MV-4-11 (cell line): ENCODE data around the gene DHRS2.

Experiments used
- DNase-seq: peaks from one replicate; lab custom pipeline; 2025; lab: John Stamatoyannopoulos, UW

The DHRS2 gene

DNA sequence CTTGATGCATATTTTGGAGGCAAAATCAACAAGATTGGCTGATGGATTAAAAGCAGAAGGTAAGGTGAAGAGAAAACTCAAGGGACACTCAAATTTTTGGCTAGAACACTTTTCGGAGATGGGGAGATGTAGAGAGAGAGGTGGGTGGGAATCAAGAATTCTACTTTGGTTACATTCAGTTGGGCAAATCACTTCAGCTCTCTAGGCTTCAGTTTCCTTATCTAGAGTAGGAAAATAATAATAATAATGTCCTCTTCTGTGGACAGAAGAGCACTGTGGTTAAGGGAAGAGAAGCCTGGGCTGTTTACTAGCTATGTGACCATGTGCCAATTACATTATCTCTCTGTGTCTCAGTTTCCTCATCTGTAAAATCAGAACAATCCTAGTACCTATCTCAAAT is 23.4 kb upstream of the DHRS2 start:
- no peak for DNase-seq

DNA sequence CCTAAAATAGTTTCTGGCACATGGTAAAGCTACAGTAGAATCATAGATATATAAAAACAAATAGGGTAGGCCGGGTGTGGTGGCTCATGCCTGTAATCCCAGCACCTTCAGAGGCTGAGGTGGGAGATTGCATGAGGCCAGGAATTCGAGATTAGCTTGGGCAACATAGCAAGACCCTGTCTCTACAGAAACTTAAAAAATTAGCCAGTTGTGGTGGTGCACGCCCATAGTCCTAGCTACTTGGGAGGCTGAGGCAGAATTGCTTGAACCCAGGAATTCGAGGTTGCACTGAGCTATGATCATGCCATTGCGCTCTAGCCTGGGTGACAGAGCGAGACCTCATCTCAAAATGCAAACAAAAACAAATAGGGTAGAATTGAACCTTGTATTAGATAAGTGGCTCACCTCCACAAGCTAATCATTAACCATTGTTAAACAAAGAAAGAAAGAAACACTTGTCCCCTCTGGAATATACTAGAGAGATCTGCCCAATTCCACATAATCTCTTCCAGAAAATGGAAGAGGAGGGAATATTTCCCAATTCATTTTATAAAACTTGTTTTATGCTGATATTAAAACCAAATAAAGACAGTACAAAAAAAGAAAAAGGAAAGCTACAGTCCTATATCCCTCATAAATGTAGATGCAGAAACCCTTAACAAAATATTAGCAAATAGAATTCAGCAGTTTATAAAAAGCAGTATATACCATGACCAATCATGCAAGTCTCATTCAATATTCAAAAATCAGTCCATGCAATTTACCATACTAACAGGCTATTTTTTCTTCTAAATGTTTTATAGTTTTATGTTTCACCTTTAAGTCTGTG is 22.7 kb upstream of the DHRS2 start:
- DNase-seq: no peak

DNA sequence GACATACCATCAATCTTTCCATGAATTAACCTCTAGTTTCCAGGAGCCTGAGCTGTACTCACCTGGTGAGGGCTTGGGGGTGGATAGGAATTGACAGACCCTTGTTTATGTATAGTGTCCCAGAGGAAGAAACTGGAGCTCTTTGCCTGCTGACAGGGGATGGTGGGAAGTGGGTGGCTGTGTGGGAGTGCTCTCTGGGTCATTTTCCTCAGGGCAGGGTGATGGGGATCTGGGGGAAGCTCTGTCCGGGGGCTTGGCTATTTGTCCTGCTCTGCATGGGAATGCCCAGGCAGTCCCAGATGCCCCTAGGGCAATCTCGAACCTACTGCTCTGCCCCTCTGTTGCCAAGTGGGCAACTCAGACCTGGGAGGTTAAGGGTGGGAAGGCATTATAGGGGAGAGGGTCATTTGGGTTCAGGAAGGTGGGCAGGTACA is 21.8 kb upstream of the DHRS2 start:
- no peak for DNase-seq

DNA sequence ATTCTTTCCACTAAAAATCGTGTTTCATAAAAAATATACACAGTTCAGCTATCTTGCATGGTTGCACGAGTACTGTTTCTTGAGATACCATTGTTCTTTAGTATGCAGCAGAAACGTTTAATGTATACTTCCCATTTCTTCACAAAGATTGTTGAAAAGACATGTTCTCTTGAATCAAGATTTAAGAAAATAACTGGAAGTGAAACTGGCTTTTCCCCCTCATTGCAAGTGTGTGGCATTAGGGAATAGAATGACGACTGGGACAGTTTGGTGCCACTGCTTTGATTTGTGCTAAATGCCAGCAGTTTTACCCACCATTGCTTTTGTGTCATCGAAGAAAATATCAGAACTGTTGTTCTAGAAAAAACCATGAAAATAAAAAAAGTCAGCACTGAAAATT is 20.3 kb upstream of the DHRS2 start:
- DNase-seq: peak; percentile 73

DNA sequence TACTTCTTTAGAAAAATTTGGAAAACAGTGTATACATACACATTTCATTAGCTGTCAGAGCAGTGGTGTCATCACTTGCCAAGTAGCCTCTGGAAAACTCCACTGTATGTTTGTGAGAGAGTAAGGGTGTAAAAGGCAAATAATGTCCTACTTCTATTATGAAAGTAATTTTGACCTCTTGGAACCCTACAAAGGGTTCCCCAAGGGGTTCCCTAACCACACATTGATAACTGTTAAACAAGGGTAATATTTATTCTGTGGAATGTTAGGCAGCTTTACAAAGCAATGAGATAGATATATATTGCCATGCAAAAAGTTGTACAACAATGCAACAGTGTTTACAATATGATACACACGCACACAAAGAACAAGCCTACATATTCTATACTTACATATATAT is 18.6 kb upstream of the DHRS2 start:
- DNase-seq: no peak

DNA sequence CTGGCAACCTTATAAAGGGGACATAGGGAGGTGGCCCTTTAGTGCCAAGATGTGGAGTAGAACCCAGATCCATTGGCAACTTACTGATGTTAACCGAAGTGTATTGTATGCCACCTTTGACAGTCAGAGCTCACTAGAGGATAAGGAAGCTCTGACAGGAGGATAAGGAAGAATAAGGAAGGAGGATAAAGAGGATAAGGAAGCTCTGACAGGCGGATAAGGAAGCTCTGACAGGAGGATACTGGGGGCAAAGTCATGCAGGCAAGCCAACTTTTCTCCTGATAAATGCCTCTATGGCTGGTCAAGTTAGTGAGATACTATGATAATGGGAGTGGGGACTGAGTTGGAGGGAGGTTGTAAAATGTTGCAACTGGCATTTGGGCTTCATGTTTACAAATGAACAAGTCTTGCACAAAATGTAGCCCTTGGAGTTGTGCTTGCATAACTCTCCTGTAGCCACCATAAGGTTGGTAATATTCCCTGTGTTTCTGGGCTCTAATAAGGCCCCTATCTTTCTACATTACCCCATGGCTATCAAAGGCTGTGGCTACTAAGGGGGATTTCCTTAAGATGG is 17.7 kb upstream of the DHRS2 start:
- no peak for DNase-seq

DNA sequence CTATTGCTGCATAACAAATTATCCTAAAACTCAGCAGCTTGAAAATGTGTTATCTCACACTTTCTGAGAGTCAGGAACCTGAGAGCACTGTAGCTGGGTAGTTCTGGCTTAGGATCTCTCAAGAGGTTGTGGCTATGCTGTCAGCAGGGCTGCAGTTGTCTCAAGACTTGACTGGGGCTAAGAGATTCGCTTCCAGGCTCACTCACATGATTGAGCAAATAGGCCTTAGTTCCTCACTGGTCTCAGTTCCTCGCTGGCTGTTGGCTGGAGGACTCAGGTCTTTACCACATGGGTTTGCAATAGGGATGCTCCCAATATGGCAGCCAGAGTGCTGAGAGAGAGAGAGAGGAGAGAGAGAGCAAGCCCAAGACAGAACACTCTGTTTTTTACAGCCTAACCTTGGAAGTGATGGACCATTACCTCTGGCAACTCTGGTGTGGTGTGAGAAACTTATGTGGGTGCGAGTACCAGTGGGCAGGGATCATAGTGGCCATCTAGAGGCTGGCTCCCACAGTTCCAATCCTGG is 15.9 kb upstream of the DHRS2 start:
- peak; percentile 20 for DNase-seq

DNA sequence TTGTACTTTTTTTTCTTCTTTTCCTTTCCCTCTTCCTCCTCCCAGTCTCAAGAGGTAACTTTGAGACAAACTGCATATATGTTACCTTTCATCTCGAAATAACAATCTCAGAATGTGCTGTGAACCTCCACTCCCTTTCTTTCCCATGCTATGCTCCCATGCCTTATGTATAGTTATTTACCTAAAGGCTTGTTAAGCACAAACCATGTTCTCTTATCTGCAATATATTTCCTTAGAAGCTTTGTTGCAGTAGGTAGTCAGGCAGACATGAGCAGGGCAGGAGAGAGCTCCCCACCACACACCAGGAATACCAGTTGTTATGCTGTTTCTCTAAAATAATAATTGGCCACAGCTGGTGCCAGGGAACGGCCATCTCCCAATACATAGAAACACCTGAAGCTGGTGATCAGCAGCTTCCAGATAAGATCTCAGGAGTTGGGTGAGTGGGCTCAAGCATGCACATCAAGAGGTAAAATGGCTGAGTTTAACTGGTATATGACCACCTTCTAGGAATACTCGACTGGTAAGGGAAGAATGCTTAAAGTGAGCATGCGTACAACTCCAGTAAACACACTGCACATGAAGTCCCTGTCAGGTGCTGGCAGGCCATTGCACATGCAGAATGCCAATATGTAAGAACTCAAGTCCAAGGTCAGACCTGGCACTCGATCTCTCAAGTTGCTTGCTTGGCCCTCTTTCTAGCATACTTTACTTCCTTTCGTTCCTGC is 14.8 kb upstream of the DHRS2 start:
- no peak for DNase-seq

DNA sequence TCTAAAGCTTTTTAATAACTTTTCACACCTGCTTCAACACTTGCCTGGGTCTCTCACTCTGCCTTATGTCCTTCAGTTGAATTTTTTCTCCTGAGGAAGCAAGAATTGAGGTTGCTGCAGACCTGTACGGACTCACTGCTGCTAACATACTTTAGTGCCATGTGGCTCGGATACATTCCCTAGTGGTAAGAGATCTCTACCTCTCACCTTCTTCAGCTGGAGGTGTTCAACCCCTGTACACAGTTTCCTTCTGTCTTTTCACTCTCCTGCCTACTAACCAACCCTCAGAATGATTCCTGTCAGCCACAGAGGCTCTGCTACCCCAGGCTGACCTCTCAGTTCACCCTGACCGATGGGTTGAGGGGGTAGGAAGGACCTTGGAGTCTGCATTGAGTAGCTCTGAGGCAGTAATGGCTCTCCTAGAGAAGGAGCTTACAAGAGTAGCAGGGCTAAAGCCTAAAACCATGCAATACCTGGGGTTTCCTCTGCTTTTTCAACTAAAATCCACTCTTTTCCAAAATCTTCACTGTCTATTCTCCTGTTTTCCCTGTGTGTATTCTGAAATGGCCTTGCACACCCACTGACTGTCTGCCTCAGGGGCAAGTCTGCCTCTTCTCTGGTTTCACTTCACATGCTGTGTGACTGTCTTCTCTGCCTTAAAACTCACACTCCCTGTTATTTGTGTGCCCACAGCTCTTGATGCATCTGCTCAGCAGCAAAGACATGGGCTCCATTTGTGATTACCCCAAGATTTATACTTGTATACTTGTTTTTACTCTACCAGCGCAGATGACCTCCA is 14.0 kb upstream of the DHRS2 start:
- no peak for DNase-seq

DNA sequence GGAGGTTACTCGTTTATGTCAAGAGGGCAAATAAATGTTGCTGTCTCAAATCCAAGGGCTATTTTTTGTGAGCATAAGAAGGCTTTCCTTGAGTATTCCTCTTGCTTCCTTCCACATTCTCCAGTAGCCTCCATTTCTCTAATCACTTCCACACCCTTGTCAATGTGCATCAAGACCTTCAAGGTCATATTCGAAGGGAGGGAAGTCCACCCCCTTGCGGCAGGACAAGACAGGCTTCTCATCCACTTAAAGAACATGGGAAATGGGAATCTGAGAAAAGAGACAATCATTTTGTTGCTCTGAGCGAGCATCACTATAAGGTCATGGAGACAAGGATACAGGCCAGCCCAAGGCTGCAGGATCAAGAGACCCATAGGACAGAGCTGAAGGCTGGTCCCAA is 13.2 kb upstream of the DHRS2 start:
- no peak for DNase-seq

DNA sequence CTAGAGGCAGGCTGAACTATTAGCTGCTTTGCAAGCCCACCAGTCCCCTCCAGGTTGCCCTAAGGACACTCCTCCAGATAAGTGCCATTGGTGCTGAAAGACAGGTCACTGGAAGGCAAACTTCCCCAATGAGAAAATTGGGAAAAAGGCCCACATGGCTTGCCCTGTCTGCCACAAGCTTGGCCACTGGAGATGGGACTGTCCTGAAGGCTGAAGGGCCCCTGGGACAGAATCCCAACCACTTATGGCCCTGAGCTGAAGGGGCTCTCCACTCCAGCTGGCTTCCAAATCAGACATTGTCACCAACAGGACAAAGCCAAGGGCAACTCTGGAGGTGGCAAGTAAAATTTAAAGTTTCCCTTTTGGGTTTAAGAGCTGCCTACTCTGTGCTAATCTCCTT is 12.2 kb upstream of the DHRS2 start:
- DNase-seq: no peak

DNA sequence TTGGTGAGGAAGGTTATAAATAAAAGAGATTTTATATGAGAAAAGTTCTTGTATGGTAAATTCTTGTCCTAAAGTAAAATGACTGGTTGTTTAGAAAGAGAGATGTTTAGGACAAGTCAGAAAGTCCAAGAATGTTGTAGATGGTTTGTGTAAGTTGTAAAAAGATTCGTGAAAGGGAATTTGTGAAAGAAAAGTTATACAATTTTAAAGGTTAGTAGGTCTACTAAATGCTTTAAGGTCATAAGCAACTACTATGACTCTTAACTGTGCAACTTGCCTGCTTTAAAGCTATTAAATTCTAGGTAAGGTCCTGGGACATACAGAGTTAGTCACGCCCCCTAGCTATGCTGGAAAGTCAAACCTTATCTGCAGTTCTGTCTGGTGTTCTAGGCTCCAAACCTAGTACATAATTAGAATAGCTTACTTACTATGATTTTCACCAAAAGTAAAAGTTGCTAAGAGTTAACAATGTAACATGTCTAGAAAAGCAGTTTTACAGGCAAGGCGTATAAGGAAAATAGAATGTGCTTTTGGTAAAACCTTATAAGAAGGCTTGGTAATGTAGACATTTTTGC is 11.2 kb upstream of the DHRS2 start:
- DNase-seq: no peak

DNA sequence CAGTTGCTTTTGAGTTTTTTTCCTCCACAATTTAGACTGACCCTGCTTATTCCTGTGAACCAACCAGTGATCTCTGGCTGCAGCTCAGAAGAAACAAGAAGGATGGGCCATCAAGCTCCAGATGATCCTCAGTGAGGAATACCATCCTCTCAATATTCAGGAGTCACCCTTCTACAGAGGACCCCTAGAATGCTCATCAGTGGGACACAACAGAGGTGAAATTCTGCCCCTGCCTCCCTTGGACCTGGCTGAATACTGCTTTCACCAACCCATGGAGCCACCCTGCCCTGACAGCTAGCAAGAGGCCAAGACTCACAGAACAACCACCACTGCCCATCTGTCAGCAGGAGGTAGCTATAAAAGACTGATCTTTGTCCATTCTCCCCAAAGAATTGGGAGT is 9.2 kb upstream of the DHRS2 start:
- DNase-seq: no peak

DNA sequence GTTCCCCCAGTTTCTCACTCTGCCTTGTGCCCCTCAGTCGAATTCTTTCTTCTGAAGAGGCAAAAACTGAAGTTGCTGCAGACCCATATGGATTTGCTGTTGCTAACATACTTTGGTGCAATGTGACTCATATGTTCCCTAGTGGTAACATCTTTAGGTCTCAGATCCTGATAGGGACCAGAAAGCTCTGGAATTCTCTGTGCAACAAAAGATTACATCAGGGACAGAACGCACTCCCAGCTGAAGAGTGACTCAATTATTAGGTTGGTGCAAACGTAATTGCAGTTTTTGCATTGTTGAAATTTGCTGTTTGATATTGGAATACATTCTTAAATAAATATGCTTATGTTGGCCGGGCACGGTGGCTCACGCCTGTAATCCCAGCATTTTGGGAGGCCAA is 8.2 kb upstream of the DHRS2 start:
- DNase-seq: no peak

DNA sequence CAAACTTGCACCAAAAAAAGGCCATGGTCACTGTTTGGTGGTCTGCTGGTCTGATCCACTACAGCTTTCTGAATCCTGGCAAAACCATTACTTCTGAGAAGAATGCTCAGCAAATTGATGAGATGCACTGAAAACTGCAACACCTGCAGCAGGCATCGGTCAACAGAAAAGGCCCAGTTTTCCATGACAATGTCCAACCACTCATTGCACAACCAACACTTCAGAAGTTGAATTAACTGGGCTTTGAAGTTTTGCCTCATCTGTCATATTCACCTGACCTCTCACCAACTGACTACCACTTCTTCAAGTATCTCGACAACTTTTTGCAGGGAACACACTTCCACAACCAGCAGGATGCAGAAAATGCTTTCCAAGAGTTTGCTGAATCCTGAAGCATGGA is 7.0 kb upstream of the DHRS2 start:
- DNase-seq: no peak

DNA sequence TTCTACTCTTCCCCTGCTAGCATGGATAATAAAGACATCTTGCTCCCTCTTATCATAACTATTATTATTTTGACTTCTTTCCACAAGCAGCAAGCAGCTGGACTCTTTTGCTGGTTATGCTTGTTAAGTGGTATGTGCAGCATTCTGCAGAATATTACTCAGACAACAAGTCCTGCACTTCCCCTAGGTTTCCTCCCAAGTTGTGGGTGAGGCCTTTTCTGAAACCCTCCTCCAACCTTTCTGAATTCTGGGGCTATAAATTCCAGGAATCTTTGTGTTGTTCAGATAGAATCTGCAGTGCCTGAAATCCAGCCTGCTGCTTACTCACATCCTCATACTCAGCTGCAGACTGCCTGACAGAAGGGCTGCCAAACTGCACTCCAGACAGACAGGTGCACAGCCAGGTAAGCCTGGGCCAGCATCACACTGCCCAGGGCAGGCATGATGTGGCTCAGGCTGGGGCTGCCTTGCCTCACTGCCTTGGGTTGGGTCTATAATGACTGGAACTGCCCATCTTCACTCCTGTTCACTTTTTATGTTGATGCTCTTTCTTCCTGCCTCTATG is 6.2 kb upstream of the DHRS2 start:
- no peak for DNase-seq

DNA sequence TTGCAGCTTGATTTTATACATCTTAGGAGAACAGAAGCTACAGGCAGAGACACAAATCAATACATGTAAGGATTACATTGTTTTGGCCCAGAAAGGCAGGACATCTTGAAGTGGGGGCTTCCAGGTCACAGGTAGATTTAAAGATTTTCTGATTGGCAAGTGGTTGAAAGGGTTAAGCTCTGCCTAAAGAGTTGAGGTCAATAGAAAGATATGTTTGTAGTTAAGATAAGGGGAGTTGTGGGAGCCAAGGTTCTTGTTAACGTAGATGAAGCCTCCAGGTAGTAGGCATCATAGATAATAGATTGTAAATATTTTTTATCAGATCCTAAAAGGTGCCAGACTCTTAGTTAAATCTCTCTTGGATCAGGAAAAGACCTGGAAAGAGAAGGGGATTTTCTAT is 5.5 kb upstream of the DHRS2 start:
- DNase-seq: no peak

DNA sequence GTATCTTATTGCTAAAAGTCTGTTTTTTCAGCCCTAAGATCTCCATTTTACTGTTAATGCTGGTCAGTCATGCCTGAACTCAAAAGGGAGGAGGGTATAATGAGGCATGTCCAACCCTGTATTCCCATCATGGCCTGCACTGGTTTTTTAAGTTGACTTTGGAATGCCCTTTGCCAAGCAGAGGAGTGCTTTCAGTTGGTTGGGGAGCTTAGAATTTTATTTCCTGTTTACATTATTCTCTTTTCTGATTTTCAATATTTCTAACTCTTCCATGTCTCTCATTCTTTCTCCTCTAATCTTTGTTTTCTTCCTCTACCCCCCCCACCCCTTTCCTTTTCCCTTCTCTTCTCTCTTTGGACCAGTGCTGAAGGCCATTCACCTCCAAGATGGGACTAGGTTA is 4.9 kb upstream of the DHRS2 start:
- DNase-seq: no peak

DNA sequence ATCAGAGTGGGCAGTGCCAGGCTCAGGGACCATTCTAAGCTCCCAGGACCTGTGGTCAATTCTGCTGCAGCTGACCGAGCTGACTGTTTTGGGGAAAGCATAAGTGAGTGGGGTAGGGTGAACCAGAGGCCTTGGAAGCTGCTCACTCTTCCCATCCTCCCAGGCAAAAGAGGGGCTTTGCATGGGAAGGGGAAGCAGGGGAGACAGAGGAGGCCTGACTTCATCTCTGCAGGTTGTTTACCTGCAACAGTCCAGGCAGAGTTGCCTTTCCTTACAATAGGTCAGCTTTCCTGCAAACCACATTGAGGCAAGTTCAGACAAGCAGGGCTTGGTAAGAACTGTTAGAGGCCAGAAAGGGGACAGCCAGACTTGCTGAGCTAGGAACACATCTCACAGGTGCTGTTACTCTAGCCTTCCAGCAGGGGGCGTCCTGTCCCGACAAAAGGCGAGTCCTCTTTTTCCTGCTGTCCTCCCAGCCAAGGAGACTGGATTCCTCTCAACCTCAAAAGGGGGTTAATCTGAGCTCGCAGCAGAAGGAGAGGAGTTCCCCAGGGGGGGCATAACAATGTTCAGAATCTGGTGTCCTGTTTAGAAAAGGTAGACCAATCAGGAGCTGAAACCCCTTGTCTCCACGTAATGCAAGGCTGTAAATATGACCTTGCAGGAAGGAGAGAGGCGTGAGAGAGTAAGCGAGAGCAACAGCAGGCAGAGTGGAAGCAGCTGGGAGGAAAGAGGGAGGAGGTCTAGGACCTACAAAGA is 4.3 kb upstream of the DHRS2 start:
- peak; percentile 36 for DNase-seq

DNA sequence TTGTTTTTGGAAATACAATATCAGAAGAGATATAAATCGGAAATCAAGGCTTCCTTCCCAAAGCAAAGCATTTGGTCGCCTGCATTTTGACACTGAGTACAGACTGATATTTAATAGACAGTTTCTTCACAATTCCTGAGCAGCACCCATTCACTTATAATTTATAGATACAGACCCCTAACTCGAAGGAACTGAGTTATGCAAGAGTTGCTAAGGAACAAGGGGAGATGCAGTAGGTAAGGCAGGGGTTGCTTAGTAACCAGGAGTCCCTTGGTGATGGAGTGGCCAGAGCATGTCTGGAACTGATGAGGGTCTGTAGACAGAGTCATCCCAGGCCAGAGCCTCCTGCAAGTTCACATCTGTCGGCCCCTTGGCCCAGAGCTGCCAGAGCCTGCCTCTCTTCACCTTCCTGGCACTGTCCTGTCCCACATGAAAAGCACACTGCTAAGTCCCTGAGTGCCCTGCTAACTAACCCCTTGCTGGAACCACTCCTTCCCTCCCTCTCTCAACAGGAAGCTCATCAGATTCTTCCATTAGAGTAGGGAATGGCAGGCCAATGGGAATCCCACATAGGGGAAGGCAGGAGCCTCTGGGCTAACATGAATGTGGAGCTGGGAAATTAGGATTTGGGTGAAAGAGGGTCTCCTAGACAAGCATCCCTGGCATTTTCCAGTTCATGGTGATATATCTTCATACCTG is 3.6 kb upstream of the DHRS2 start:
- DNase-seq: no peak
